GM12874 (cell line): ENCODE results near the gene ITCH.

ENCODE experiments used
- CTCF ChIP-seq: IDR thresholded peaks from 2 replicates; pipeline ENCODE4 v1.5.1; 2011; ENCODE audit warnings: low read depth, mild to moderate bottlenecking, control low read depth, low read length, moderate library complexity; ENCODE audit not compliant: insufficient read depth

ITCH gene

GRCh38 chr20:34373445-34373844 is 10.4 kb downstream of the ITCH start:
- no peak for TF ChIP-seq CTCF

GRCh38 chr20:34374209-34374760 is 11.2 kb downstream of the ITCH start:
- TF ChIP-seq CTCF, result no peak

- no peak for TF ChIP-seq CTCF
These were observed 12.9 kb downstream of the ITCH start for GRCh38 chr20:34375977-34376430.

GRCh38 chr20:34377072-34377847 is 14.2 kb downstream of the ITCH start:
- no peak for TF ChIP-seq CTCF

- no peak for TF ChIP-seq CTCF
These were observed 19.1 kb downstream of the ITCH start for GRCh38 chr20:34382174-34382573.

- no peak for TF ChIP-seq CTCF
These were observed 22.4 kb downstream of the ITCH start for GRCh38 chr20:34385464-34385863.

GRCh38 chr20:34388000-34388399 is 24.9 kb downstream of the ITCH start:
- TF ChIP-seq CTCF, result no peak
